HUES64 (cell line): ENCODE results near the gene OLFM3.

Experiments
- H3K27ac ChIP-seq: 2 replicates; pipeline ENCODE4 v1.7.0; 2013; ENCODE audit warnings: low read depth, low read length, inconsistent platforms
- H3K27me3 ChIP-seq: 2 replicates; pipeline ENCODE4 v1.6.1; 2013; ENCODE audit warnings: mild to moderate bottlenecking, low read length; ENCODE audit not compliant: insufficient read depth
- H3K36me3 ChIP-seq: 2 replicates; pipeline ENCODE4 v1.6.1; 2013; ENCODE audit warnings: mild to moderate bottlenecking, low read length; ENCODE audit not compliant: insufficient read depth
- H3K4me1 ChIP-seq: 2 replicates; pipeline ENCODE4 v1.6.1; 2013; ENCODE audit warnings: mild to moderate bottlenecking, low read length, moderate library complexity; ENCODE audit not compliant: insufficient read depth
- H3K4me3 ChIP-seq: 2 replicates; pipeline ENCODE4 v1.5.1; 2013; ENCODE audit warnings: mild to moderate bottlenecking, low read length, moderate library complexity
- H3K9ac ChIP-seq: 2 replicates; pipeline ENCODE4 v1.6.1; 2013; ENCODE audit warnings: mild to moderate bottlenecking, low read depth, low read length
- H3K9me3 ChIP-seq: 2 replicates; pipeline ENCODE4 v1.6.1; 2013; ENCODE audit warnings: low read depth, low read length; ENCODE audit not compliant: insufficient read depth
- WGBS: fragments of 150-250, 120-280 bp; methylation state at CpG from one replicate; pipeline ENCODE4 v1.1.7; 2013; ENCODE audit warnings: missing lambda C conversion rate; 5-methylcytosine and 5-hydroxymethylcytosine counted together

OLFM3 gene

GRCh38 chr1:101769520-101769919, 227.2 kb downstream of the OLFM3 start:
- Histone ChIP-seq H3K36me3 (no peaks in the 10 kb centered on the region), H3K4me1 (no peaks in the 10 kb centered on the region; the same call in 1 of the 2 replicates), H3K9ac (no peak overlapping the region), H3K27ac (no peak overlapping the region), H3K9me3 (no peaks in the 10 kb centered on the region), H3K27me3 (no peaks in the 10 kb centered on the region), H3K4me3 (no peak overlapping the region)
- WGBS, result 80% methylated on average over 3 of the region's 3 CpGs

- WGBS, result 76% methylated on average over 3 of the region's 5 CpGs
- no peaks in the 10 kb centered on the region for H3K36me3 ChIP-seq
- no peaks in the 10 kb centered on the region for H3K9me3 ChIP-seq
- H3K4me3 ChIP-seq, result no peak overlapping the region
- H3K27me3 ChIP-seq, result no peaks in the 10 kb centered on the region
- H3K4me1 ChIP-seq, result no peaks in the 10 kb centered on the region
- no peak overlapping the region for H3K9ac ChIP-seq
- no peak overlapping the region for H3K27ac ChIP-seq
Measured at GRCh38 chr1:101757985-101758384, 238.7 kb downstream of the OLFM3 start.

- no peak overlapping the region for H3K4me3 ChIP-seq
- H3K9me3 ChIP-seq, result no peaks in the 10 kb centered on the region
- H3K9ac ChIP-seq, result no peak overlapping the region
- WGBS, result 100% methylated on average over 1 of the region's 2 CpGs
- no peaks in the 10 kb centered on the region for H3K36me3 ChIP-seq
- no peaks in the 10 kb centered on the region for H3K4me1 ChIP-seq
- no peak overlapping the region for H3K27ac ChIP-seq
- H3K27me3 ChIP-seq, result no peaks in the 10 kb centered on the region
Measured at GRCh38 chr1:101756411-101756810, 240.3 kb downstream of the OLFM3 start.
